Caco-2 (cell line): Measurements from ENCODE around the gene DSG3. TPM values are rescaled to one million over a fixed set of nuclear protein-coding genes. Genes with fewer than 3 reads are reported as not detected.

Experiments
- BruUV-seq: library from RNA; stranded (reverse); fragments of 400-500 nt; replicated peaks from 2 replicates; lab custom pipeline; 2021; lab: Mats Ljungman, UMichigan
- CTCF ChIA-PET: fragments of 300-600 bp; sonication (Branson Sonifier 250); formaldehyde crosslinking; loops from one replicate; lab custom pipeline; 2022; ENCODE audit warnings: antibody characterized with exemption; lab: Charles Lee
- POLR2A ChIA-PET: fragments of 300-600 bp; sonication (Branson Sonifier 250); formaldehyde crosslinking; loops from one replicate; lab custom pipeline; 2022; ENCODE audit warnings: antibody characterized with exemption; lab: Charles Lee
- DNase-seq, 2 experiments: peaks; one replicate each; pipeline versions ENCODE4 v3.0.0 to v3.0.0-alpha.2; 2020 to 2022
- H3K27me3 ChIP-seq: replicated peaks from 2 replicates; pipeline ENCODE4 v1.6.0; 2011; ENCODE audit warnings: low read length; ENCODE audit not compliant: control insufficient read depth, insufficient read depth
- H3K36me3 ChIP-seq: 2 replicates; pipeline ENCODE4 v1.5.1; 2011; ENCODE audit warnings: low read length; ENCODE audit not compliant: control insufficient read depth, insufficient read depth
- H3K4me1 ChIP-seq: fragments of 250-450 bp; sonication (Bioruptor Pico); 2 replicates; pipeline ENCODE4 v1.5.1; 2020; ENCODE audit warnings: mild to moderate bottlenecking
- H3K4me3 ChIP-seq: 2 replicates; pipeline ENCODE4 v1.5.1; 2011; ENCODE audit warnings: low read depth, mild to moderate bottlenecking, control low read depth, low read length
- H3K9me3 ChIP-seq: fragments of 250-450 bp; sonication (Bioruptor Pico); 2 replicates; pipeline ENCODE4 v1.5.1; 2020; ENCODE audit warnings: mild to moderate bottlenecking, moderate library complexity
- H3K27ac Mint-ChIP-seq: one replicate; pipeline ENCODE4 v1.8.0; 2022; ENCODE audit warnings: mixed read lengths; ENCODE audit not compliant: unreplicated experiment
- H3K27me3 Mint-ChIP-seq: one replicate; pipeline ENCODE4 v1.8.0; 2022; ENCODE audit warnings: mixed read lengths; ENCODE audit not compliant: insufficient read depth, unreplicated experiment
- H3K36me3 Mint-ChIP-seq: one replicate; pipeline ENCODE4 v1.8.0; 2022; ENCODE audit warnings: mild to moderate bottlenecking, mixed read lengths; ENCODE audit not compliant: insufficient read depth, unreplicated experiment
- H3K4me1 Mint-ChIP-seq: one replicate; pipeline ENCODE4 v1.8.0; 2022; ENCODE audit warnings: low read depth, mixed read lengths; ENCODE audit not compliant: unreplicated experiment
- H3K4me3 Mint-ChIP-seq: one replicate; pipeline ENCODE4 v1.8.0; 2022; ENCODE audit warnings: mild to moderate bottlenecking, moderate library complexity, mixed read lengths; ENCODE audit not compliant: unreplicated experiment
- H3K9me3 Mint-ChIP-seq: one replicate; pipeline ENCODE4 v1.8.0; 2022; ENCODE audit warnings: mixed read lengths; ENCODE audit not compliant: unreplicated experiment
- CTCF ChIP-seq, 2 experiments: fragments of 200-600 bp in 1 of 2; IDR thresholded peaks; 1 replicate in 1 of 2; 2 replicates in 1 of 2; pipeline versions ENCODE4 v1.5.1 to v1.8.0; 2011 to 2022; ENCODE audit warnings: antibody characterized with exemption in 1 of 2, control low read depth in 1 of 2, inconsistent platforms in 1 of 2, low read depth in 1 of 2, low read length in 1 of 2, mild to moderate bottlenecking in 1 of 2, moderate library complexity in 1 of 2; ENCODE audit not compliant: insufficient read depth in 1 of 2, severe bottlenecking in 1 of 2, unreplicated experiment in 1 of 2
- intact Hi-C: fragments of 100-400 bp; cut with micrococcal nuclease; formaldehyde crosslinking; loops from one replicate; pipeline ENCODE4 v1.10.0; 2022; ENCODE audit not compliant: unreplicated experiment
- total RNA-seq: library from RNA; stranded (reverse); gene quantifications from 2 replicates; pipeline ENCODE4 v1.2.3, GENCODE V29; 2022

The DSG3 gene
- total RNA-seq, 1 experiment from 2014 or later: 0.14 TPM

GRCh38 chr18:31486165-31486564, 38.6 kb downstream of the DSG3 start:
- Mint-ChIP-seq H3K4me1 (no peaks in the 10 kb centered on the region), H3K36me3 (peaks cover 7% of the 10 kb centered on the region), H3K9me3 (peaks cover 10% of the 10 kb centered on the region), H3K4me3 (no peak overlapping the region), H3K27me3 (no peaks in the 10 kb centered on the region), H3K27ac (no peak overlapping the region)
- POLR2A ChIA-PET: no interaction called here
- no TSS peak for BruUV-seq
- CTCF ChIA-PET: no interaction called here
- Histone ChIP-seq H3K27me3 (no peaks in the 10 kb centered on the region), H3K36me3 (no peaks in the 10 kb centered on the region), H3K4me3 (no peak overlapping the region), H3K9me3 (no peaks in the 10 kb centered on the region), H3K4me1 (peaks cover 13% of the 10 kb centered on the region)
- intact Hi-C loops: no loop called here
- no peak for DNase-seq
- TF ChIP-seq CTCF (IDR thresholded peaks at IDR 0.05; ENCODE audit: insufficient read depth in 1 of 2, low read depth in 1 of 2, low read length in 1 of 2, severe bottlenecking in 1 of 2, unreplicated experiment in 1 of 2): no peak

- peaks cover 7% of the 10 kb centered on the region for H3K36me3 Mint-ChIP-seq
- peaks cover 13% of the 10 kb centered on the region for H3K4me1 ChIP-seq
- H3K9me3 ChIP-seq: no peaks in the 10 kb centered on the region
- H3K9me3 Mint-ChIP-seq: peaks cover 10% of the 10 kb centered on the region
- intact Hi-C loops: no loop called here
- no peaks in the 10 kb centered on the region for H3K36me3 ChIP-seq
- no peak for TF ChIP-seq CTCF (IDR thresholded peaks at IDR 0.05; ENCODE audit: insufficient read depth in 1 of 2, low read depth in 1 of 2, low read length in 1 of 2, severe bottlenecking in 1 of 2, unreplicated experiment in 1 of 2)
- no peaks in the 10 kb centered on the region for H3K27me3 ChIP-seq
- POLR2A ChIA-PET: no interaction called here
- no peak overlapping the region for H3K27ac Mint-ChIP-seq
- H3K27me3 Mint-ChIP-seq: no peaks in the 10 kb centered on the region
- no peaks in the 10 kb centered on the region for H3K4me1 Mint-ChIP-seq
- no peak overlapping the region for H3K4me3 ChIP-seq
- no peak overlapping the region for H3K4me3 Mint-ChIP-seq
- DNase-seq: no peak
- CTCF ChIA-PET: no interaction called here
- no TSS peak for BruUV-seq
Measured at GRCh38 chr18:31487246-31488015, 39.9 kb downstream of the DSG3 start.

GRCh38 chr18:31489311-31489710, 41.8 kb downstream of the DSG3 start:
- ChIA-PET POLR2A (interaction anchor here (0.8 kb wide), 1 partner anchor 453 kb away, joined by 3 read pairs; no protein-coding TSS in a partner anchor), CTCF (no interaction called here)
- intact Hi-C loops: no loop called here
- Histone ChIP-seq H3K27me3 (no peaks in the 10 kb centered on the region), H3K4me3 (no peak overlapping the region), H3K36me3 (no peaks in the 10 kb centered on the region), H3K9me3 (no peaks in the 10 kb centered on the region), H3K4me1 (peaks cover 13% of the 10 kb centered on the region)
- no TSS peak for BruUV-seq
- peaks cover 7% of the 10 kb centered on the region for H3K36me3 Mint-ChIP-seq
- no peaks in the 10 kb centered on the region for H3K27me3 Mint-ChIP-seq
- no peaks in the 10 kb centered on the region for H3K4me1 Mint-ChIP-seq
- no peak overlapping the region for H3K27ac Mint-ChIP-seq
- peaks cover 10% of the 10 kb centered on the region for H3K9me3 Mint-ChIP-seq
- no peak overlapping the region for H3K4me3 Mint-ChIP-seq
- no peak for TF ChIP-seq CTCF (IDR thresholded peaks at IDR 0.05; ENCODE audit: insufficient read depth in 1 of 2, low read depth in 1 of 2, low read length in 1 of 2, severe bottlenecking in 1 of 2, unreplicated experiment in 1 of 2)
- DNase-seq: no peak
